GM08714 (cell line): ENCODE data around the gene LOC128125822.
"Not testable (repeated sequence)": the region's sequence is repeated elsewhere in the genome, so short reads cannot be mapped to it uniquely, and the experiment has no call there.

Experiments
- H3K4me3 ChIP-seq: fragments of 200-500 bp; sonication (Bioruptor generic); 2 replicates; pipeline ENCODE4 v1.5.1; 2014; ENCODE audit warnings: mild to moderate bottlenecking, low read length, inconsistent platforms
- ZNF274 ChIP-seq: IDR thresholded peaks from 2 replicates; pipeline ENCODE4 v1.6.1; 2012; ENCODE audit warnings: mild to moderate bottlenecking, low read depth, low read length

Gene LOC128125822

GRCh38 chr6:63572044-63572746 is at the start of gene LOC128125822, which contains the start of gene PTP4A1:
TSS of gene LOC128125822 (plus strand) at chr6:63572480.
TSS of gene PTP4A1 (plus strand) at chr6:63572480. CDS start at chr6:63576881, 4,401 bp downstream.
- peak within 1 kb of the TSS; percentile 84 for H3K4me3 ChIP-seq
- no peak for TF ChIP-seq ZNF274

- not testable (repeated sequence) for H3K4me3 ChIP-seq
These were observed 49.4 kb upstream of the LOC128125822 start for GRCh38 chr6:63522911-63523287.

- H3K4me3 ChIP-seq, result no peak overlapping the region
- no peak for TF ChIP-seq ZNF274
These were observed 48.6 kb upstream of the LOC128125822 start for GRCh38 chr6:63523630-63524029.

GRCh38 chr6:63525186-63525878 is 46.9 kb upstream of the LOC128125822 start:
- no peak for TF ChIP-seq ZNF274
- no peak overlapping the region for H3K4me3 ChIP-seq

GRCh38 chr6:63526931-63527330 is 45.3 kb upstream of the LOC128125822 start:
- TF ChIP-seq ZNF274, result no peak
- H3K4me3 ChIP-seq, result no peak overlapping the region

- no peak for TF ChIP-seq ZNF274
- no peak overlapping the region for H3K4me3 ChIP-seq
These were observed 44.4 kb upstream of the LOC128125822 start for GRCh38 chr6:63527658-63528514.

- no peak for TF ChIP-seq ZNF274
- H3K4me3 ChIP-seq, result no peak overlapping the region
These were observed 42.8 kb upstream of the LOC128125822 start for GRCh38 chr6:63529498-63529897.

GRCh38 chr6:63530182-63530581 is 42.1 kb upstream of the LOC128125822 start:
- H3K4me3 ChIP-seq, result no peak overlapping the region
- TF ChIP-seq ZNF274, result no peak

- no peak for TF ChIP-seq ZNF274
These were observed 41.3 kb upstream of the LOC128125822 start for GRCh38 chr6:63530991-63531390.

GRCh38 chr6:63533026-63533425 is 39.3 kb upstream of the LOC128125822 start:
- no peak for TF ChIP-seq ZNF274
- no peak overlapping the region for H3K4me3 ChIP-seq

More at GRCh38 chr6:63530991-63531390, 41.3 kb upstream of the LOC128125822 start:
- H3K4me3 ChIP-seq, result no peak overlapping the region

GRCh38 chr6:63533952-63534351 is 38.3 kb upstream of the LOC128125822 start:
- H3K4me3 ChIP-seq, result no peak overlapping the region
- no peak for TF ChIP-seq ZNF274

- TF ChIP-seq ZNF274, result no peak
- no peak overlapping the region; the same call in 1 of the 2 replicates for H3K4me3 ChIP-seq
These were observed 34.9 kb upstream of the LOC128125822 start for GRCh38 chr6:63537201-63537958.

- TF ChIP-seq ZNF274, result no peak
- no peak overlapping the region for H3K4me3 ChIP-seq
These were observed 34.4 kb upstream of the LOC128125822 start for GRCh38 chr6:63537959-63538300.

- no peak overlapping the region for H3K4me3 ChIP-seq
- TF ChIP-seq ZNF274, result no peak
These were observed 33.7 kb upstream of the LOC128125822 start for GRCh38 chr6:63538550-63538949.

- TF ChIP-seq ZNF274, result no peak
- H3K4me3 ChIP-seq, result no peak overlapping the region
These were observed 29.3 kb upstream of the LOC128125822 start for GRCh38 chr6:63543001-63543400.
